Measurements from ENCODE around the gene SLC25A2. TPM values are rescaled to one million over a fixed set of nuclear protein-coding genes. Genes with fewer than 3 reads are reported as not detected.

SLC25A2 gene
- total RNA-seq, 1 experiment from 2014 or later, result 0.42 TPM

DNA sequence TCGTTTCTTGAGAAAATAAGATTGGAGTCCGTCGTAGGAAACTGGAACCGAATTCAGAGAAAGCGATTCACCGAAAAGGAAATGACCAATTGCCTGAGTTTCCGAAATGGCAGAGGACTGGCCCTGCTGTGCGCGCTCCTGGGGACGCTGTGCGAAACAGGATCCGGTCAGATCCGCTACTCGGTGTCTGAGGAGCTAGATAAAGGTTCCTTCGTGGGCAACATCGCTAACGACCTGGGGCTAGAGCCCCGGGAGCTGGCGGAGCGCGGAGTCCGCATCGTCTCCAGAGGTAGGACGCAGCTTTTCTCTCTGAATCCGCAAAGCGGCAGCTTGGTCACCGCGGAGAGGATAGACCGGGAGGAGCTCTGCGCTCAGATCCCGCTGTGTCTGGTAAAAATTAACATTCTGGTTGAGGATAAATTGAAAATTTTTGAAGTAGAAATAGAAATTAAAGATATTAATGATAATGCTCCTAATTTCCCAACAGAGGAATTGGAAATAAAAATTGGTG, 40.2 kb upstream of the SLC25A2 start:
- ATAC-seq, result no peak
- no peak for DNase-seq (ENCODE audit: low read depth, low spot score)
- intact Hi-C loops (cut with micrococcal nuclease), result no loop called here
- H3K4me1 ChIP-seq (ENCODE audit: control insufficient read depth in 1 of 2, insufficient read depth in 2 of 2, low read length in 2 of 2), result no peaks in the 10 kb centered on the region
- H3K27ac ChIP-seq (ENCODE audit: low read depth, low read length), result no peak overlapping the region
- no peaks in the 10 kb centered on the region for H4K20me1 ChIP-seq (ENCODE audit: insufficient read depth)
- H3K79me2 ChIP-seq (ENCODE audit: insufficient read depth, low read length), result no peaks in the 10 kb centered on the region
- H2AFZ ChIP-seq (ENCODE audit: low read depth, low read length, poor library complexity, severe bottlenecking), result no peak overlapping the region
- H3K9me2 ChIP-seq (ENCODE audit: insufficient read depth), result no peaks in the 10 kb centered on the region
- ChIA-PET CTCF (no interaction called here), POLR2A (no interaction called here), RAD21 (ENCODE audit: low non-redundant PET in 1 of 2, low total read pairs in 2 of 2, uncharacterized antibody in 2 of 2, unreplicated experiment in 2 of 2) (no interaction called here)
- H3K9me3 ChIP-seq (ENCODE audit: control insufficient read depth in 1 of 2, insufficient read depth in 1 of 2, low read depth in 1 of 2, low read length in 2 of 2), result peaks cover 4% of the 10 kb centered on the region in 2 experiments; a peak in 2 of 4 replicates
- no TSS peak for BruUV-seq (replicated peaks)
- H3K9ac ChIP-seq (ENCODE audit: low read length), result no peak overlapping the region
- no peaks in the 10 kb centered on the region for H3K27me3 ChIP-seq (ENCODE audit: insufficient read depth, low read length)
- H3K4me3 ChIP-seq (replicated peaks in 1 of 2; ENCODE audit: low read depth in 1 of 2, low read length in 2 of 2), result no peak overlapping the region
- no peak overlapping the region for H3K4me2 ChIP-seq (ENCODE audit: low read length)
- H3K36me3 ChIP-seq (ENCODE audit: control insufficient read depth in 1 of 2, insufficient read depth in 2 of 2, low read length in 2 of 2), result no peaks in the 10 kb centered on the region
- TF ChIP-seq CEBPB (IDR thresholded peaks at IDR 0.05; ENCODE audit: low read depth) (no peak), EZH2phosphoT487 (IDR thresholded peaks at IDR 0.05; ENCODE audit: borderline replicate concordance) (no peak), SIN3A (IDR thresholded peaks at IDR 0.05; ENCODE audit: low read depth) (no peak), ELF1 (IDR thresholded peaks at IDR 0.05; ENCODE audit: borderline replicate concordance, low read depth) (no peak), FOSL1 (IDR thresholded peaks at IDR 0.05; ENCODE audit: low read depth) (no peak), CBX3 (IDR thresholded peaks at IDR 0.05; ENCODE audit: low read depth) (no peak), YY1 (IDR thresholded peaks at IDR 0.05; ENCODE audit: extremely low read depth, insufficient replicate concordance, low read depth, low read length) (no peak), EZH2 (IDR thresholded peaks at IDR 0.05) (no peak), JUND (IDR thresholded peaks at IDR 0.05) (no peak), EGR1 (IDR thresholded peaks at IDR 0.05; ENCODE audit: low read depth) (no peak), SP1 (IDR thresholded peaks at IDR 0.05; ENCODE audit: low read depth) (no peak), POLR2AphosphoS5 (IDR thresholded peaks at IDR 0.05; ENCODE audit: low read depth, low read length) (no peak), POLR2A (IDR thresholded peaks at IDR 0.05; ENCODE audit: borderline replicate concordance, extremely low read depth, insufficient read depth, insufficient read length) (no peak), TCF7L2 (IDR thresholded peaks at IDR 0.05; ENCODE audit: borderline replicate concordance, extremely low read depth, insufficient read depth, insufficient read length) (no peak), ZNF274 (IDR thresholded peaks at IDR 0.05; ENCODE audit: low read depth, low read length) (no peak)
- TF ChIP-seq, protein P1, sequence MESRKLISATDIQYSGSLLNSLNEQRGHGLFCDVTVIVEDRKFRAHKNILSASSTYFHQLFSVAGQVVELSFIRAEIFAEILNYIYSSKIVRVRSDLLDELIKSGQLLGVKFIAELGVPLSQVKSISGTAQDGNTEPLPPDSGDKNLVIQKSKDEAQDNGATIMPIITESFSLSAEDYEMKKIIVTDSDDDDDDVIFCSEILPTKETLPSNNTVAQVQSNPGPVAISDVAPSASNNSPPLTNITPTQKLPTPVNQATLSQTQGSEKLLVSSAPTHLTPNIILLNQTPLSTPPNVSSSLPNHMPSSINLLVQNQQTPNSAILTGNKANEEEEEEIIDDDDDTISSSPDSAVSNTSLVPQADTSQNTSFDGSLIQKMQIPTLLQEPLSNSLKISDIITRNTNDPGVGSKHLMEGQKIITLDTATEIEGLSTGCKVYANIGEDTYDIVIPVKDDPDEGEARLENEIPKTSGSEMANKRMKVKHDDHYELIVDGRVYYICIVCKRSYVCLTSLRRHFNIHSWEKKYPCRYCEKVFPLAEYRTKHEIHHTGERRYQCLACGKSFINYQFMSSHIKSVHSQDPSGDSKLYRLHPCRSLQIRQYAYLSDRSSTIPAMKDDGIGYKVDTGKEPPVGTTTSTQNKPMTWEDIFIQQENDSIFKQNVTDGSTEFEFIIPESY (IDR thresholded peaks at IDR 0.05; ENCODE audit: extremely low read depth, insufficient replicate concordance, low read length), result no peak
- TF ChIP-seq, protein P2, sequence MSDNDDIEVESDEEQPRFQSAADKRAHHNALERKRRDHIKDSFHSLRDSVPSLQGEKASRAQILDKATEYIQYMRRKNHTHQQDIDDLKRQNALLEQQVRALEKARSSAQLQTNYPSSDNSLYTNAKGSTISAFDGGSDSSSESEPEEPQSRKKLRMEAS (IDR thresholded peaks at IDR 0.05), result no peak
- TF ChIP-seq, protein P3, sequence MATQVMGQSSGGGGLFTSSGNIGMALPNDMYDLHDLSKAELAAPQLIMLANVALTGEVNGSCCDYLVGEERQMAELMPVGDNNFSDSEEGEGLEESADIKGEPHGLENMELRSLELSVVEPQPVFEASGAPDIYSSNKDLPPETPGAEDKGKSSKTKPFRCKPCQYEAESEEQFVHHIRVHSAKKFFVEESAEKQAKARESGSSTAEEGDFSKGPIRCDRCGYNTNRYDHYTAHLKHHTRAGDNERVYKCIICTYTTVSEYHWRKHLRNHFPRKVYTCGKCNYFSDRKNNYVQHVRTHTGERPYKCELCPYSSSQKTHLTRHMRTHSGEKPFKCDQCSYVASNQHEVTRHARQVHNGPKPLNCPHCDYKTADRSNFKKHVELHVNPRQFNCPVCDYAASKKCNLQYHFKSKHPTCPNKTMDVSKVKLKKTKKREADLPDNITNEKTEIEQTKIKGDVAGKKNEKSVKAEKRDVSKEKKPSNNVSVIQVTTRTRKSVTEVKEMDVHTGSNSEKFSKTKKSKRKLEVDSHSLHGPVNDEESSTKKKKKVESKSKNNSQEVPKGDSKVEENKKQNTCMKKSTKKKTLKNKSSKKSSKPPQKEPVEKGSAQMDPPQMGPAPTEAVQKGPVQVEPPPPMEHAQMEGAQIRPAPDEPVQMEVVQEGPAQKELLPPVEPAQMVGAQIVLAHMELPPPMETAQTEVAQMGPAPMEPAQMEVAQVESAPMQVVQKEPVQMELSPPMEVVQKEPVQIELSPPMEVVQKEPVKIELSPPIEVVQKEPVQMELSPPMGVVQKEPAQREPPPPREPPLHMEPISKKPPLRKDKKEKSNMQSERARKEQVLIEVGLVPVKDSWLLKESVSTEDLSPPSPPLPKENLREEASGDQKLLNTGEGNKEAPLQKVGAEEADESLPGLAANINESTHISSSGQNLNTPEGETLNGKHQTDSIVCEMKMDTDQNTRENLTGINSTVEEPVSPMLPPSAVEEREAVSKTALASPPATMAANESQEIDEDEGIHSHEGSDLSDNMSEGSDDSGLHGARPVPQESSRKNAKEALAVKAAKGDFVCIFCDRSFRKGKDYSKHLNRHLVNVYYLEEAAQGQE (IDR thresholded peaks at IDR 0.05; ENCODE audit: low read depth), result no peak
- TF ChIP-seq, protein P4, sequence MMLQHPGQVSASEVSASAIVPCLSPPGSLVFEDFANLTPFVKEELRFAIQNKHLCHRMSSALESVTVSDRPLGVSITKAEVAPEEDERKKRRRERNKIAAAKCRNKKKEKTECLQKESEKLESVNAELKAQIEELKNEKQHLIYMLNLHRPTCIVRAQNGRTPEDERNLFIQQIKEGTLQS (IDR thresholded peaks at IDR 0.05), result no peak
